ENCODE measurements around the gene TRAP1.

TRAP1 gene

GRCh38 chr16:3751878-3752277 lies 34.6 kb upstream of the TRAP1 start:
- H3K36me3 ChIP-seq (ENCODE audit: low read length), result peaks cover 20% of the 10 kb centered on the region; the same call in 1 of the 2 replicates
- TF ChIP-seq CTCF (IDR thresholded peaks at IDR 0.05; ENCODE audit: insufficient read depth, low read length, poor library complexity, severe bottlenecking) (no peak), EZH2phosphoT487 (conservative IDR thresholded peaks at IDR 0.05; ENCODE audit: low read length) (no peak)
- H3K9me2 ChIP-seq (replicated peaks; ENCODE audit: insufficient read depth, low read length), result no peaks in the 10 kb centered on the region
- H3F3A ChIP-seq (ENCODE audit: insufficient read depth), result no peaks in the 10 kb centered on the region; the same call in 1 of the 2 replicates
- no peak overlapping the region for H3K9ac ChIP-seq (ENCODE audit: low read length)
- no peak overlapping the region for H3K27ac ChIP-seq (ENCODE audit: low read depth, low read length)
- H3K4me2 ChIP-seq (ENCODE audit: low read depth, low read length, poor library complexity, severe bottlenecking), result no peak overlapping the region
- no peak overlapping the region for H3K4me3 ChIP-seq (ENCODE audit: insufficient read depth, low read length, poor library complexity, severe bottlenecking)
- H3K9me3 ChIP-seq (ENCODE audit: insufficient read depth, low read length), result no peaks in the 10 kb centered on the region
- no peaks in the 10 kb centered on the region for H3K27me3 ChIP-seq (ENCODE audit: low read length)
- no peaks in the 10 kb centered on the region; the same call in 1 of the 2 replicates for H4K20me1 ChIP-seq (ENCODE audit: low read depth, low read length)
- H3K79me2 ChIP-seq (ENCODE audit: insufficient read depth, low read length), result no peaks in the 10 kb centered on the region
- no peak overlapping the region for H2AFZ ChIP-seq (ENCODE audit: low read depth, low read length, severe bottlenecking)

- Histone ChIP-seq H3K9me3 (ENCODE audit: insufficient read depth, low read length) (no peaks in the 10 kb centered on the region), H3K27me3 (ENCODE audit: low read length) (no peaks in the 10 kb centered on the region), H3F3A (ENCODE audit: insufficient read depth) (no peaks in the 10 kb centered on the region), H3K4me3 (ENCODE audit: insufficient read depth, low read length, poor library complexity, severe bottlenecking) (no peak overlapping the region), H3K79me2 (ENCODE audit: insufficient read depth, low read length) (no peaks in the 10 kb centered on the region), H3K4me2 (ENCODE audit: low read depth, low read length, poor library complexity, severe bottlenecking) (no peak overlapping the region), H3K9ac (ENCODE audit: low read length) (no peak overlapping the region), H3K9me2 (replicated peaks; ENCODE audit: insufficient read depth, low read length) (no peaks in the 10 kb centered on the region), H3K27ac (ENCODE audit: low read depth, low read length) (no peak overlapping the region), H2AFZ (ENCODE audit: low read depth, low read length, severe bottlenecking) (no peak overlapping the region), H4K20me1 (ENCODE audit: low read depth, low read length) (no peaks in the 10 kb centered on the region; the same call in 1 of the 2 replicates), H3K36me3 (ENCODE audit: low read length) (peaks cover 12% of the 10 kb centered on the region; the same call in 1 of the 2 replicates)
- TF ChIP-seq EZH2phosphoT487 (conservative IDR thresholded peaks at IDR 0.05; ENCODE audit: low read length) (no peak), CTCF (IDR thresholded peaks at IDR 0.05; ENCODE audit: insufficient read depth, low read length, poor library complexity, severe bottlenecking) (no peak)
These were observed 31.0 kb upstream of the TRAP1 start for GRCh38 chr16:3748307-3748706.

GRCh38 chr16:3745751-3746355 lies 28.5 kb upstream of the TRAP1 start:
- Histone ChIP-seq H3K4me2 (ENCODE audit: low read depth, low read length, poor library complexity, severe bottlenecking) (no peak overlapping the region), H3K79me2 (ENCODE audit: insufficient read depth, low read length) (no peaks in the 10 kb centered on the region), H4K20me1 (ENCODE audit: low read depth, low read length) (no peaks in the 10 kb centered on the region; the same call in 1 of the 2 replicates), H2AFZ (ENCODE audit: low read depth, low read length, severe bottlenecking) (no peak overlapping the region), H3K27ac (ENCODE audit: low read depth, low read length) (no peak overlapping the region), H3K27me3 (ENCODE audit: low read length) (no peaks in the 10 kb centered on the region), H3K9me2 (replicated peaks; ENCODE audit: insufficient read depth, low read length) (no peaks in the 10 kb centered on the region), H3F3A (ENCODE audit: insufficient read depth) (no peaks in the 10 kb centered on the region), H3K4me3 (ENCODE audit: insufficient read depth, low read length, poor library complexity, severe bottlenecking) (no peak overlapping the region), H3K9ac (ENCODE audit: low read length) (no peak overlapping the region), H3K36me3 (ENCODE audit: low read length) (peaks cover 15% of the 10 kb centered on the region; the same call in 1 of the 2 replicates), H3K9me3 (ENCODE audit: insufficient read depth, low read length) (no peaks in the 10 kb centered on the region)
- TF ChIP-seq CTCF (IDR thresholded peaks at IDR 0.05; ENCODE audit: insufficient read depth, low read length, poor library complexity, severe bottlenecking), result no peak
- no peak for TF ChIP-seq EZH2phosphoT487 (conservative IDR thresholded peaks at IDR 0.05; ENCODE audit: low read length)
